Head of caudate nucleus (tissue), 42 donors: Measurements from ENCODE around the gene SART3.

Experiments
- DNase-seq, 42 donors: peaks; one replicate each; pipeline versions ENCODE4 v3.0.0 to v3.0.0-alpha.2; 2020 to 2021; ENCODE audit warnings: mixed read lengths in 7 of 42
- intact Hi-C: fragments of 100-400 bp; cut with DNase I; formaldehyde crosslinking; loops from one replicate; pipeline ENCODE4 v1.15.0; 2022

Gene SART3

GRCh38 chr12:108560752-108561719 is at the start of gene SART3:
Gene SART3, minus strand, starts transcription at chr12:108561173. Its CDS starts 19 bp downstream, at chr12:108561154.
- DNase-seq: peak; percentile 62 to 91 (median 81)
- intact Hi-C loops: loop anchor here (5.0 to 10.0 kb wide), 4 partner anchors 44 to 531 kb away; partner anchors contain the start of genes ALKBH2, CORO1C and FICD

- DNase-seq: no peak
- intact Hi-C loops: no loop called here
Observed at GRCh38 chr12:108610336-108610815, 49.4 kb upstream of the SART3 start.

- intact Hi-C loops: no loop called here
- no peak for DNase-seq
Observed at GRCh38 chr12:108609537-108610335, 48.8 kb upstream of the SART3 start.

- no peak for DNase-seq
- intact Hi-C loops: no loop called here
Observed at GRCh38 chr12:108608616-108609015, 47.6 kb upstream of the SART3 start.

- intact Hi-C loops: no loop called here
Observed at GRCh38 chr12:108607981-108608600, 47.1 kb upstream of the SART3 start.

GRCh38 chr12:108606492-108606891 is 45.5 kb upstream of the SART3 start:
- intact Hi-C loops: no loop called here
- no peak for DNase-seq

More at GRCh38 chr12:108607981-108608600, 47.1 kb upstream of the SART3 start:
- DNase-seq: no peak

- intact Hi-C loops: no loop called here
- DNase-seq: no peak
Observed at GRCh38 chr12:108605690-108606406, 44.9 kb upstream of the SART3 start.

GRCh38 chr12:108605000-108605689 is 44.2 kb upstream of the SART3 start:
- DNase-seq: no peak
- intact Hi-C loops: no loop called here

- intact Hi-C loops: no loop called here
- DNase-seq: no peak
Observed at GRCh38 chr12:108604208-108604941, 43.4 kb upstream of the SART3 start.

GRCh38 chr12:108603743-108604142 is 42.8 kb upstream of the SART3 start:
- DNase-seq: no peak
- intact Hi-C loops: no loop called here

- DNase-seq: no peak
Observed at GRCh38 chr12:108602976-108603704, 42.2 kb upstream of the SART3 start.

GRCh38 chr12:108602209-108602705 is 41.3 kb upstream of the SART3 start:
- DNase-seq: no peak
- intact Hi-C loops: no loop called here

More at GRCh38 chr12:108602976-108603704, 42.2 kb upstream of the SART3 start:
- intact Hi-C loops: no loop called here

- intact Hi-C loops: no loop called here
- DNase-seq: no peak
Observed at GRCh38 chr12:108600702-108601007, 39.7 kb upstream of the SART3 start.

- intact Hi-C loops: no loop called here
- DNase-seq: no peak
Observed at GRCh38 chr12:108599948-108600701, 39.2 kb upstream of the SART3 start.

GRCh38 chr12:108599541-108599940 is 38.6 kb upstream of the SART3 start:
- DNase-seq: no peak
- intact Hi-C loops: no loop called here
